Fibroblast of mammary gland (primary cell): ENCODE data around the gene TTC22.
A peak's percentile ranks its signal among the peaks of the same experiment; 100 is the strongest.

ENCODE experiments used
- DNase-seq: peaks from one replicate; pipeline ENCODE4 v3.0.0-alpha.2; 2010; ENCODE audit warnings: low read depth
- H3K4me3 ChIP-seq: 2 replicates; pipeline ENCODE4 v1.5.1; 2011; ENCODE audit warnings: low read depth, mild to moderate bottlenecking, low read length, moderate library complexity; ENCODE audit not compliant: control insufficient read depth
- TF ChIP-seq, protein P1 (sequence below): conservative IDR thresholded peaks from 2 replicates; pipeline ENCODE4 v1.5.1; 2011; ENCODE audit warnings: low read depth, low read length, inconsistent platforms; ENCODE audit not compliant: control insufficient read depth, insufficient read depth

Gene TTC22

DNA sequence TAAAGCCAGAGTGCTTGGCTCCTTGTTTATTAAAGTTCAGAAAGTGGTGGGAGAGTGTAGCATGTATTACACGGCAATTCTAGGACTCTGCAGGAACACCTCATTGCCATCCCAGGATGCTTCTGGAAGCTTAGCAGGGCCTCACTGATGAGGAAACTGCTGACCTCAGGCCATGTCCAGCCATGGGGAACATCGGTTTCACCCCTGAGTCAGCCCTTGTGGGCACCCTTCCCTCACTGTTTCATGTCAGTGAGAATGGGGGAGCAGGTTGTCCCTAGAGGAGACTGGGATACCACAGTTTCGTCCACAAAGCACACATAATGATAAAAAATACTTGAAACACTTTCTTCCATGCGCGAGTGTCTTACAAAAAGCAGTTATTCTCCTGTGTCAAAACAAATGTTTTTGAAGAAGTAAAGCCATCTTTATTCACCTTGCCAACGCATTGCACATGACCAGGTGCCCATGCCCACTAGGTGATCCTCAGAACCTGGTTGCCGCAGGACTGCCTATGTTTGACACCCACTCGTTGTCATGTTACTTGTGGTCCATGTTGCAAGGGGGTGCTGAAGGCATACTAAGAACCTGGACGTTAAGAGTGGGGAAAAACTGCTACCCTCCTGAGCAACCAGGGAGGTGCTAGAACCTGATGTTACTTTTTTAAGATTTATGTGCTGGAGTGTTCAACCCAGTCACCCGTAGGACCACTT lies 41.2 kb upstream of the TTC22 start:
- DNase-seq = peak; percentile 20
- TF ChIP-seq, protein P1, sequence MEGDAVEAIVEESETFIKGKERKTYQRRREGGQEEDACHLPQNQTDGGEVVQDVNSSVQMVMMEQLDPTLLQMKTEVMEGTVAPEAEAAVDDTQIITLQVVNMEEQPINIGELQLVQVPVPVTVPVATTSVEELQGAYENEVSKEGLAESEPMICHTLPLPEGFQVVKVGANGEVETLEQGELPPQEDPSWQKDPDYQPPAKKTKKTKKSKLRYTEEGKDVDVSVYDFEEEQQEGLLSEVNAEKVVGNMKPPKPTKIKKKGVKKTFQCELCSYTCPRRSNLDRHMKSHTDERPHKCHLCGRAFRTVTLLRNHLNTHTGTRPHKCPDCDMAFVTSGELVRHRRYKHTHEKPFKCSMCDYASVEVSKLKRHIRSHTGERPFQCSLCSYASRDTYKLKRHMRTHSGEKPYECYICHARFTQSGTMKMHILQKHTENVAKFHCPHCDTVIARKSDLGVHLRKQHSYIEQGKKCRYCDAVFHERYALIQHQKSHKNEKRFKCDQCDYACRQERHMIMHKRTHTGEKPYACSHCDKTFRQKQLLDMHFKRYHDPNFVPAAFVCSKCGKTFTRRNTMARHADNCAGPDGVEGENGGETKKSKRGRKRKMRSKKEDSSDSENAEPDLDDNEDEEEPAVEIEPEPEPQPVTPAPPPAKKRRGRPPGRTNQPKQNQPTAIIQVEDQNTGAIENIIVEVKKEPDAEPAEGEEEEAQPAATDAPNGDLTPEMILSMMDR = no peak
- no peak overlapping the region for H3K4me3 ChIP-seq

DNA sequence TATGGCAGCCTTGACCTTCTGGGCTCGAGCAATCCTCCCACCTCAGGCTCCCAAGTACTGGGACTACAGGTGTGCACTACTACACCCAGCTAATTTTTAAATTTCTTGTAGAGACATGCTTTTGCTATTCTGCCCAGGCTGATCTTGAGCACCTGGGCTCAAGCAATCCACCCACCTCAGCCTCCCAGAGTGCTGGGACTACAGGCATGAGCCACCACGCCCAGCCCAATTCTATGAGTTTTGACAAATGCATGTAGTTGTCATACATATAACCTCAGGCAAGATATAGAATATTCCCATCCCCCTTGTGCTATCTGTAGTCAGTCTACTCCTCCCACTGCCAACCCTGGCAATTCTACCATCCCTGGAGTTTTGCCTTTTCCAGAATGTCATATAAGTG lies 38.7 kb upstream of the TTC22 start:
- TF ChIP-seq, protein P1 = no peak
- no peak overlapping the region for H3K4me3 ChIP-seq

DNA sequence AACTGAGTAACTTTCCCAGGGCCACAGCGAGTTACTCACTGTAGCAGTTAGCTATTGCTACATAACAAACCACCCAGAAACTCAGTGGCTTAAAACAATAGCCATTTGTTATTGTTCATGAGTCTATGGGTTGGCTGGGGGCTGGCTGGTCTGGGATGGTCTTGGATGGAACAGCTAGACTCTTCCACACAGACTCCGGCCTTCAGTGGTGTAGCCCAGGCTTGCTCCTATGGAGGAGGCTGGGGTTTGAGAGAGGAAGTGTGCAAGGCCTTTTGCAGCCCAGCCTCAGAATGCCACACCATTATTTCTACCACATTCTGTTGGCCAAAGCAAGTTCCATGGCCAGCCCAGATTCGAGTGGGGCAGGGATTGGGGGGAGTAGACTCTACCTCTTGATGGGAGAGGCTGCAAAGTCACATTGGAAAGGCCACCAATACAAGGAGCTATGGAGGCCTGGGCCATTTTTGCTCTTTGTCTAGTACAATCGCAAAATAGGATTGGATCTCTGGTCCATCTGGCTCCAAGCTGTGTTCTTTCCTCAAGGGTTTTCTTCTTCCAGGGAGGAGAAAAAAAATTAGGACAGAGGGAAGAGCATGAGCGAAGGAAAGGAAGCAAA lies 37.5 kb upstream of the TTC22 start:
- no peak overlapping the region for H3K4me3 ChIP-seq
- TF ChIP-seq, protein P1 = no peak
- DNase-seq = no peak

More for the DNA sequence above, 38.7 kb upstream of the TTC22 start:
- no peak for DNase-seq

DNA sequence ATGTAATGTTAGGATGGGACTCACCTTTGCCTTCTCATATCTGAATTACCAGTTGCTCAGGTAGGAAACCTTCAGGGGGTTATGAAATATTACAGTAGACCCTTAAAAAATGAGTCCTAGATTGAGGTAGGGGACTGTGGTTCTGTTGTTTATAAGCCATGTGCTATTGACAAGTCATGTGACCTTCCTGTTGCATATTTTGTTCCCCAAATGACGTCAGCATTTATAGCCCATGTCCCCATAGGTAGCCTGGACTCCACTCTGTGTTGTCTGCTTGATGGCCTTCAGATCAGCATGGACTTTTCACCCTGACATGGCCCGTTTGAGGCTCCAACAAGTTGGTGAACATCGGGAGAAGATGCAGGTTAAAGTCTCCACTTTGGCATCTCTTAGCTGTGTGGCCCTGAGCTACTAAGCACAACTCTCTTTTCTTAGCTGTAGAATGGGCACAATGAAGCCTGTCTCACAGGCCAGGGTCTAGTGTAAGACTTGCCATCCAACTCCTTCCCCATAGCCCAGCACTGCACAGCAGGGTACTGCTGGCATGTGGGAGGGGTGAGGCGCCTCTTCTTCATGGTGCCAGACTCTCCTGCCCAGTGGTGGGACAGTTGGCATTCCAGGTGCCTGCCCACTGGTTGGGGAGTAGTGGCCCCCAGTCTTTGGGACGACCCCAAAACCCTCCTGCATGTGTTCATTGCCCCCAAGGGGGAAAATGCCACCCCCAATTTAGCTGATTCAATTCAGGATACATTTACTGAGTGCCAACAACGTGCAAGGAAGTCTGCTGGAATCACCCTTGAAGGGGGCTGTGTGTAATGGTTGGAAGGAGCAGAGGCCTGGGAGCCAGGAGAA lies 36.1 kb upstream of the TTC22 start:
- no peak for DNase-seq
- TF ChIP-seq, protein P1 = no peak
- H3K4me3 ChIP-seq = no peak overlapping the region

DNA sequence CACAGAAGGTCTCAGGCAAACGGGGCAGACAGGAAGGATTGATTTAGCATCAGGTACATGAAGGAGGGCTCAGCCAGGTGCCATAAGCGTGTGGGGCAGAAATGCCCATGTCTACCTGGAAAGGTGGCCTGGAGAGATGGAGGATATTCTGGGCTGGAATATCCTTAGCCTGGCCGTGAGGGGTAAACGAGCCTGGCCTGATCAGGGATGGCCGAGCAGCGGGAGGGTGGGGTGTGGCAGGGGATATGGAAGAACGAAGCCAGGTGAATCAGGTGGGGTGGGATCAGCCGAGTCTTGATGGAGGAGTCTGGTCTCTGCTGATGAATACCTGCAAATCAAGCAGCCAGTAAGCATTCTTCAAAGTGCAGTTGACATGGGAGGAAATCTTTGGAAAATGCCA lies 35.5 kb upstream of the TTC22 start:
- H3K4me3 ChIP-seq = no peak overlapping the region
- no peak for DNase-seq
- TF ChIP-seq, protein P1 = no peak

DNA sequence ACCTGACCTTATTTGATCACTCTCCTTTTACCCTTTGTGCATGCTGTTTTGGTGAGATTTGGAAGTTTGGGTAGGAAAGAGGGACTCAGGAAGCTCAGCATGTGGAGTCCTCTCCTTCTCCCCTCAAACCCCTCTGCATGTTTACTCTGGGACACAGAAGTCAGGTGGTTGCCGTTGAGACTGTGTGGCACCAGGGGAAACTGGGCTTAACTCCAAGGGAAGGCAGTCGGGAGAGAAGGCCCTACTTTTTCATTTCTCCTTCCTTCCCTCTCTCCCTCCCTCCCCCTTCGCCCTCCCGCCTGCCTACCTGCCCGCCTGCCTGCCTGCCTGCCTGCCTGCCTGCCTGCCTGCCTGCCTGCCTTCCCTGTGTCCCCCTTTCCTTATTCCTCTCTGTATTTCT lies 34.8 kb upstream of the TTC22 start:
- no peak for DNase-seq
- TF ChIP-seq, protein P1 = no peak
- H3K4me3 ChIP-seq = no peak overlapping the region
